Fibroblast of mammary gland (primary cell): ENCODE results near the gene IDH2.
"Not testable (repeated sequence)": the region's sequence is repeated elsewhere in the genome, so short reads cannot be mapped to it uniquely, and the experiment has no call there.

Source experiments
- DNase-seq: peaks from one replicate; pipeline ENCODE4 v3.0.0-alpha.2; 2010; ENCODE audit warnings: low read depth
- H3K4me3 ChIP-seq: 2 replicates; pipeline ENCODE4 v1.5.1; 2011; ENCODE audit warnings: low read depth, mild to moderate bottlenecking, low read length, moderate library complexity; ENCODE audit not compliant: control insufficient read depth
- TF ChIP-seq, protein P1 (sequence below): conservative IDR thresholded peaks from 2 replicates; pipeline ENCODE4 v1.5.1; 2011; ENCODE audit warnings: low read depth, low read length, inconsistent platforms; ENCODE audit not compliant: control insufficient read depth, insufficient read depth

IDH2 gene

GRCh38 chr15:90101969-90102890, at the start of gene IDH2:
Gene IDH2, minus strand, starts transcription at chr15:90102468. Its CDS starts 78 bp downstream, at chr15:90102390.
- TF ChIP-seq, protein P1, sequence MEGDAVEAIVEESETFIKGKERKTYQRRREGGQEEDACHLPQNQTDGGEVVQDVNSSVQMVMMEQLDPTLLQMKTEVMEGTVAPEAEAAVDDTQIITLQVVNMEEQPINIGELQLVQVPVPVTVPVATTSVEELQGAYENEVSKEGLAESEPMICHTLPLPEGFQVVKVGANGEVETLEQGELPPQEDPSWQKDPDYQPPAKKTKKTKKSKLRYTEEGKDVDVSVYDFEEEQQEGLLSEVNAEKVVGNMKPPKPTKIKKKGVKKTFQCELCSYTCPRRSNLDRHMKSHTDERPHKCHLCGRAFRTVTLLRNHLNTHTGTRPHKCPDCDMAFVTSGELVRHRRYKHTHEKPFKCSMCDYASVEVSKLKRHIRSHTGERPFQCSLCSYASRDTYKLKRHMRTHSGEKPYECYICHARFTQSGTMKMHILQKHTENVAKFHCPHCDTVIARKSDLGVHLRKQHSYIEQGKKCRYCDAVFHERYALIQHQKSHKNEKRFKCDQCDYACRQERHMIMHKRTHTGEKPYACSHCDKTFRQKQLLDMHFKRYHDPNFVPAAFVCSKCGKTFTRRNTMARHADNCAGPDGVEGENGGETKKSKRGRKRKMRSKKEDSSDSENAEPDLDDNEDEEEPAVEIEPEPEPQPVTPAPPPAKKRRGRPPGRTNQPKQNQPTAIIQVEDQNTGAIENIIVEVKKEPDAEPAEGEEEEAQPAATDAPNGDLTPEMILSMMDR, result no peak
- peak; percentile 56 for DNase-seq
- peak within 1 kb of the TSS; percentile 58 for H3K4me3 ChIP-seq

GRCh38 chr15:90150551-90150950, 48.3 kb upstream of the IDH2 start:
- H3K4me3 ChIP-seq, DNase-seq: not testable (repeated sequence)

DNA sequence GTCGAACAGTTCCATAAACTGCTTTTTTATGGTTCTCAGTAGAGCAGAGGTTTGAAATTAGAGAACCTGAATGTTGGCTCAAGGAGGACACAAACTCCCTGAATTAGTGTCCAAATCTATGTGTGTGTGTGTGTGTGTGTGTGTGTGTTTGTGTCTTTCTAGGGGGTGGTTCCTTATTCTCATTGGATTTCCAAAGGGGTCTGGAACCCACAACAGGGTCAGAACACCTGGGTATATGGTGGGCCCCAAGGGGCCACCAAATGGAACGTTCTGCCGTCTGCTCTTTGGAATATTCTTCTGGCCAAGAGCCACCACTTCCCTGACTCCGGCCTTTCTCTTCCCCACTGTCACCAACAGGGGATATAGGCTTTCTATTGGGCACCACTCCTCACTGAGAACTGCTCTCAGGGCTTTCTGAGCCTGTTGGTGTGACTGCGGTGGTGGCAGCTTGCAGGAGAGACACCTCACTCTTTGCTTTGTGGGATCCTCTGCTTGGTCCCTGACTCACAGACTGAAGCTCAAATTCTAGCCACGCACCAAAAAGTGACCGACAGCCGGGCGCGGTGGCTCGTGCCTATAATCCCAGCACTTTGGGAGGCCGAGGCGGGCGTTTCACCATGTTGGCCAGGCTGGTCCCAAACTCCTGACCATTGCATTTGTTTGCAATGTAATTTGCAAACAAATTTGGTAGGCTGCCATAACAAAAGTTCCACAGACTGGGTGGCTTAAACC, 47.5 kb upstream of the IDH2 start:
- TF ChIP-seq, protein P1, result no peak

GRCh38 chr15:90146198-90146761, 44.0 kb upstream of the IDH2 start:
- not testable (repeated sequence) for H3K4me3 ChIP-seq, DNase-seq

More for the DNA sequence above, 47.5 kb upstream of the IDH2 start:
- DNase-seq, result no peak
- H3K4me3 ChIP-seq, result no peak overlapping the region

DNA sequence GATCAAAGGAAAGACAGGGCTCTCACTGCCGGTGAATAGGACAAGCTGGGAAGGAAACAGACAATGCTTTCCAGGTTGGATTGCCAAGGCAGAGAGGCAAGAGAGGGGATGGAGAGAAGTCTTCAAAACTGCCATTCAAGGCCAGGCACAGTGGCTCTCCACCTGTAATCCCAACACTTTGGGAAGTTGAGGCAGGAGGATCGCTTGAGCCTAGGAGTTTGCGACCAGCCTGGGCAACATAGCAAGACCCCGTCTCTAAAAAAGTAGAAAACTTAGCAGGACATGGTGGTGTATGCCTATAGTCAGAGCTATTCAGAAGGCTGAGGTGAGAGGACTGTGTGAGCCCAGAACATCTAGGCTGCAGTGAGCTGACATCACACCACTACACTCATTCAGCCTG, 43.5 kb upstream of the IDH2 start:
- DNase-seq, result no peak
- TF ChIP-seq, protein P1, result no peak
- H3K4me3 ChIP-seq, result no peak overlapping the region

GRCh38 chr15:90145259-90145658, 43.0 kb upstream of the IDH2 start:
- no peak for DNase-seq
- TF ChIP-seq, protein P1, result no peak
- H3K4me3 ChIP-seq, result no peak overlapping the region

DNA sequence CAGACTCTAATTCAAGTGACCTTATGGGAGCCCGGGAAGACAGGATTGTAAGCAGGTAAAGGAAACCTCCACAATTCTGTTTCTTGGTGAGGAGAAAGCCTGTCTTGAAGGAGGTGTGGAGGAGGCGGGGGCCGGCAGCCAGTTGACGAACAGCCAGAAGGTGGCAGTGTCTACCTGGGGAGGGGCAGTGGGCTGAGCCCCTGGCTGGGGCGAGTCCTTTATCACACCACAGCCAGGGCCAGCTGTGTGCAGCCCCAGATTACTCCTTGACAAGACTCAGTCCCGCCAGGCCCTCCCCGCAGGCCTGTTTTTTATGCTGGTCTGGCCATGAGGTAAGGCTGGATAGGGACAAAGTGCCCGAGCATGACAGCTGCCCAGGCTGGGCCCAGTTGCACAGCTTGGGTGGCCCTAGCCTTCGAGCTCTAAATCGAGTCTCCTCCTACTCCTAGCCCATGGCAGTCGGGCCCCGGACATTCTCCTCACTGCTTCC, 40.9 kb upstream of the IDH2 start:
- TF ChIP-seq, protein P1, result peak; percentile 36
- H3K4me3 ChIP-seq, result no peak overlapping the region
- DNase-seq, result no peak
